Transverse colon (tissue), 4 donors: Measurements from ENCODE around the gene RAI14. TPM values are rescaled to one million over a fixed set of nuclear protein-coding genes. Genes with fewer than 3 reads are reported as not detected.

Source experiments
- DNase-seq: peaks from one replicate; pipeline ENCODE4 v3.0.0-alpha.2; 2019
- H3K27ac ChIP-seq, 4 donors: fragments of 200-600 bp; sonication (generic); 2 replicates each; pipeline ENCODE4 v1.5.1; 2016 to 2018; ENCODE audit warnings: inconsistent platforms in 4 of 4
- H3K27me3 ChIP-seq: fragments of 200-600 bp; sonication (generic); 2 replicates; pipeline ENCODE4 v1.5.1; 2017; ENCODE audit warnings: inconsistent platforms
- H3K36me3 ChIP-seq, 4 donors: fragments of 200-600 bp; sonication (generic); 2 replicates each; pipeline ENCODE4 v1.5.1; 2017 to 2019; ENCODE audit warnings: inconsistent platforms in 4 of 4
- H3K4me1 ChIP-seq, 4 donors: fragments of 200-600 bp; sonication (generic); 2 replicates each; pipeline ENCODE4 v1.5.1; 2017 to 2020; ENCODE audit warnings: inconsistent platforms in 4 of 4
- H3K4me3 ChIP-seq, 4 donors: fragments of 200-600 bp; sonication (generic); 1 replicate in 1 of 4; 2 replicates in 3 of 4; pipeline versions ENCODE4 v1.5.1 to v1.6.1; 2017 to 2019; ENCODE audit warnings: inconsistent platforms in 4 of 4
- H3K9me3 ChIP-seq, 2 donors: fragments of 200-600 bp; sonication (generic); 2 replicates each; pipeline ENCODE4 v1.5.1; 2017 to 2019; ENCODE audit warnings: inconsistent platforms in 2 of 2
- EP300 ChIP-seq: sonication (generic); formaldehyde crosslinking; IDR thresholded peaks from one replicate; pipeline ENCODE4 v1.6.1; 2017; ENCODE audit warnings: antibody characterized with exemption, low read depth
- POLR2A ChIP-seq: fragments of 450-650 bp; IDR thresholded peaks from one replicate; pipeline ENCODE4 v1.6.1; 2016; ENCODE audit warnings: antibody characterized with exemption, mild to moderate bottlenecking, moderate library complexity
- POLR2AphosphoS5 ChIP-seq, 3 donors: sonication (generic); formaldehyde crosslinking; IDR thresholded peaks; one replicate each; pipeline ENCODE4 v1.6.1; 2016; ENCODE audit warnings: antibody characterized with exemption in 3 of 3
- WGBS, 2 donors: methylation state at CpG; one replicate each; pipeline ENCODE4 v1.1.5; 2018; ENCODE audit warnings: low coverage in 1 of 2; 5-methylcytosine and 5-hydroxymethylcytosine counted together
- in situ Hi-C, 4 donors: fragments of 200-750 bp; cut with MboI; loops; one replicate each; pipeline versions ENCODE4 v1.15.0 to v1.15.1; 2017; ENCODE audit warnings: low sequenced_read_pairs in 3 of 4, low pct_ligation_motif_present in 1 of 4, low pct_unique_long_range_greater_than_20kb in 1 of 4
- intact Hi-C: fragments of 100-400 bp; cut with DNase I; formaldehyde crosslinking; loops from one replicate; pipeline ENCODE4 v1.15.1; 2023; ENCODE audit warnings: low total_unique reads
- total RNA-seq, 4 donors: library from RNA; depleted of rRNA; stranded (reverse); fragments of >200 nt; gene quantifications; one replicate each; pipeline ENCODE4 v1.1.0, GENCODE V29; 2016
- TF ChIP-seq, protein P1 (sequence below), 5 experiments: fragments of 200-600 bp in 3 of 5; fragments of 450-650 bp in 2 of 5; sonication (generic) in 3 of 5; IDR thresholded peaks; 1 replicate in 2 of 5; 2 replicates in 3 of 5; pipeline ENCODE4 v1.5.1; 2016 to 2017; ENCODE audit warnings: antibody characterized with exemption in 5 of 5, inconsistent platforms in 3 of 5, mild to moderate bottlenecking in 2 of 5, moderate library complexity in 1 of 5

RAI14 gene
- total RNA-seq, 4 donors from 2014 or later: 13.9 to 18.3 (median 15.3) TPM

DNA sequence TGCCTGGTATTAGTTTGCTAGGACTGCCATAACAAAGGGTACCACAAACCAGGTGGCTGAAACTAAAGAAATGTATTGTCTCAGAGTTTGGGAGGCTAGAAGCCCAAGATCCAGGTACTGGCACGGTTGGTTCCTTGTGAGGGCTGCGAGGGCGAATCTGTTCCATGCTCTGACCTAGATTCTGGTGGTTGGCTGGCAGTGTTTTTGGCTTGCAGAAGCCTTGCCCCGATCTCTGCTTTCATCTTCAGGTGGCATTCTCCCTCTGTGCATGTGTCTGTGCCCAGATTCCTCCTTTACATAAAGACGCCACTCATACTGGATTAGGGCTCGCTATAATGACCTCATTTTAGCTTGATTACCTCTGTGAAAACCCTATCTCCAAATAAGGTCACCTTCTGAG is 36.7 kb downstream of the RAI14 start:
- intact Hi-C loops: no loop called here
- TF ChIP-seq, protein P1, sequence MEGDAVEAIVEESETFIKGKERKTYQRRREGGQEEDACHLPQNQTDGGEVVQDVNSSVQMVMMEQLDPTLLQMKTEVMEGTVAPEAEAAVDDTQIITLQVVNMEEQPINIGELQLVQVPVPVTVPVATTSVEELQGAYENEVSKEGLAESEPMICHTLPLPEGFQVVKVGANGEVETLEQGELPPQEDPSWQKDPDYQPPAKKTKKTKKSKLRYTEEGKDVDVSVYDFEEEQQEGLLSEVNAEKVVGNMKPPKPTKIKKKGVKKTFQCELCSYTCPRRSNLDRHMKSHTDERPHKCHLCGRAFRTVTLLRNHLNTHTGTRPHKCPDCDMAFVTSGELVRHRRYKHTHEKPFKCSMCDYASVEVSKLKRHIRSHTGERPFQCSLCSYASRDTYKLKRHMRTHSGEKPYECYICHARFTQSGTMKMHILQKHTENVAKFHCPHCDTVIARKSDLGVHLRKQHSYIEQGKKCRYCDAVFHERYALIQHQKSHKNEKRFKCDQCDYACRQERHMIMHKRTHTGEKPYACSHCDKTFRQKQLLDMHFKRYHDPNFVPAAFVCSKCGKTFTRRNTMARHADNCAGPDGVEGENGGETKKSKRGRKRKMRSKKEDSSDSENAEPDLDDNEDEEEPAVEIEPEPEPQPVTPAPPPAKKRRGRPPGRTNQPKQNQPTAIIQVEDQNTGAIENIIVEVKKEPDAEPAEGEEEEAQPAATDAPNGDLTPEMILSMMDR (IDR thresholded peaks at IDR 0.05): no peak
- DNase-seq: no peak
- Histone ChIP-seq H3K36me3 (no peaks in the 10 kb centered on the region), H3K9me3 (no peaks in the 10 kb centered on the region), H3K4me3 (no peak overlapping the region), H3K27me3 (no peaks in the 10 kb centered on the region), H3K27ac (peak overlapping the region in 3 of 4 donors; percentile 20 to 60 (median 45)), H3K4me1 (peaks cover 0 to 19% (median 17%) of the 10 kb centered on the region in 4 donors)
- WGBS, 2 donors: 89% methylated on average over 6 of the region's 6 CpGs; no CpG with 5 or more reads in 1 of the 2 donors
- in situ Hi-C loops: no loop called here

DNA sequence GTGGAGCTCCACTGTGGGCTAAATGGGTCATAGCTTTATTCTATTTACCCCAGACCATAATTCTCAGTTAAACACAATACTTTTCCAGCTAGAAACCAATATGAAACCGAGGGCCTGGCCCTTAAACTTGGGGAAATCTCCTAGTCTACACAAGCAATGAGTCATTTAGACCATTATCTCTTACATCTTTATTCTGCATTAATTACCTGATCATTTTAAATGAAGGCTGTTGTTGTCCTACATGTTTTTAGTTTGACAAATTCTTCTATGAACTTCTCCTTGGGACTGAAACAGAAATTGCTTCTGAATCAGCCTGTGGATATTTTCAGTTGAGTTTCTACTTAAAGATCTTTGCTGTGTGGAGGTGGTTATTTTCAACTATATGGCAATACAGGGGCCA is 37.9 kb downstream of the RAI14 start:
- no peaks in the 10 kb centered on the region for H3K36me3 ChIP-seq
- H3K4me3 ChIP-seq: no peak overlapping the region
- intact Hi-C loops (no loop called here), in situ Hi-C loops (no loop called here)
- no peak for DNase-seq
- TF ChIP-seq POLR2A (no peak), POLR2AphosphoS5 (IDR thresholded peaks at IDR 0.05) (no peak), EP300 (no peak)
- TF ChIP-seq, protein P1 (IDR thresholded peaks at IDR 0.05): no peak
- peaks cover 0 to 19% (median 15%) of the 10 kb centered on the region in 4 donors for H3K4me1 ChIP-seq
- peak overlapping the region in 3 of 4 donors; percentile 20 to 60 (median 45) for H3K27ac ChIP-seq
- 72 to 75% methylated on average over 1 of the region's 1 CpG for WGBS, 2 donors
- no peaks in the 10 kb centered on the region for H3K27me3 ChIP-seq
- H3K9me3 ChIP-seq: no peaks in the 10 kb centered on the region

DNA sequence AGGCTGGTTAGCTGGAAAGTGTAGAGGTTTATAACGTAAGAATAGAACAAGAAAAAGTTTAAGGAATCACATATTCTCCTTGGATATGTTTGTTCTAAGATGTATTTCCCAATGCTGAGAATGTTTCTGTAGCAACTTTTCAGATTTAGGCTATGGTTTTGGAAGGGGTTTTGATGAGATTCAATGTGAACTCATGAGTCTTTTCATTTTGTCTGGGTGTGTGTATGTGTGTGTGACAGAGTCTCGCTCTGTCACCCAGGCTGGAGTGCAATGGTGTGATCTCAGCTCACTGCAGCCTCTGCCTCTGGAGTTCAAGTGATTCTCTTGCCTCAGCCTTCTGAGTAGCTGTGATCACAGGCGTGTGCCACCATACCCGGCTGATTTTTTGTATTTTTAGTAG is 38.6 kb downstream of the RAI14 start:
- Histone ChIP-seq H3K9me3 (no peaks in the 10 kb centered on the region), H3K36me3 (no peaks in the 10 kb centered on the region), H3K27me3 (no peaks in the 10 kb centered on the region), H3K27ac (peak overlapping the region; percentile 12 to 60 (median 28)), H3K4me1 (peaks cover 0 to 25% (median 22%) of the 10 kb centered on the region in 4 donors), H3K4me3 (no peak overlapping the region)
- in situ Hi-C loops (no loop called here), intact Hi-C loops (no loop called here)
- 69 to 88% methylated on average over 1 to 4 of the region's 4 CpGs for WGBS, 2 donors
- TF ChIP-seq, protein P1 (IDR thresholded peaks at IDR 0.05): no peak
- TF ChIP-seq EP300: no peak
- no peak for TF ChIP-seq POLR2AphosphoS5 (IDR thresholded peaks at IDR 0.05)
- no peak for TF ChIP-seq POLR2A
- DNase-seq: no peak

DNA sequence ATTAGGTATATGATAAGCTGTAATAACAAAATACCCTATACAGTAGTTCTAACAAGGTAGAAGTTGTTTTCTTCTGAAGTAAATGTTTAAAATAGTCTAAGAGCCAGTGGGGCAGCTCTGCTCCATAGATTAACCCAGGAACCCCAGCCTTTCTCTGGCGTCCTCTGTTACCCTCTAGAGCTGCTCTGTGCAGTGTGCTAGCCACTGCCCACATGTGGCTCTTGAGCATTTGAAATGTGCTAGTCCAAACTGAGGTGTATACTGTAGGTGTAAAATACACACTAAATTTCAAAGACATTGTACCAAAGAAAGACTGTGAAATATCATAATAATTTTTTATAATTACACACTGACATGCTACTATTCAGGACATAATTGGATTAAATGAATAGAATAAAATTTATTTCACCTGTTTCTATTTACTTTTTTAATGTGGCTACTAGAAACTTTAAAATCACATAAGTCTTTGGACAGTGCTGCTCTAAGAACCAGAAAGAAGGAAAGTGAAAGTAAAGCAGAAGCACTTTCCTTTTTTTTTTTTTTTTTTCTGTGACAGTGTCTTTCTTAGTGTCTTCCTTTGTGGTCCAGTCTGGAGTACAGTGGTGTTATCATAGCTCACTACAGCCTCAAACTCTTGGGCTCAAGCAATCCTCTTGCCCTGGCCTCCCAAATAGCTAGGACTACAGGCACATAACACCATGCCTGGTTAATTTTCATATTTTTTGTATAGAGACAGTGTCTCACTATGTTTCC is 39.3 kb downstream of the RAI14 start:
- Histone ChIP-seq H3K36me3 (no peaks in the 10 kb centered on the region), H3K4me1 (peaks cover 0 to 27% (median 24%) of the 10 kb centered on the region in 4 donors), H3K27me3 (no peaks in the 10 kb centered on the region), H3K27ac (peak overlapping the region in 3 of 4 donors; percentile 20 to 60 (median 36)), H3K4me3 (no peak overlapping the region), H3K9me3 (no peaks in the 10 kb centered on the region)
- in situ Hi-C loops (no loop called here), intact Hi-C loops (no loop called here)
- TF ChIP-seq POLR2A (no peak), EP300 (no peak), POLR2AphosphoS5 (IDR thresholded peaks at IDR 0.05) (no peak)
- TF ChIP-seq, protein P1 (IDR thresholded peaks at IDR 0.05): no peak
- no peak for DNase-seq
- WGBS, 2 donors: 91 to 100% methylated on average over 1 of the region's 1 CpG
